ENCODE results near the gene GNPTG. TPM values are rescaled to one million over a fixed set of nuclear protein-coding genes. Genes with fewer than 3 reads are reported as not detected.
A peak's percentile ranks its signal among the peaks of the same experiment; 100 is the strongest.
"Not testable (repeated sequence)": the region's sequence is repeated elsewhere in the genome, so short reads cannot be mapped to it uniquely, and the experiment has no call there.

Gene GNPTG
- total RNA-seq, 1 donor from 2014 or later = 30.0 TPM

DNA sequence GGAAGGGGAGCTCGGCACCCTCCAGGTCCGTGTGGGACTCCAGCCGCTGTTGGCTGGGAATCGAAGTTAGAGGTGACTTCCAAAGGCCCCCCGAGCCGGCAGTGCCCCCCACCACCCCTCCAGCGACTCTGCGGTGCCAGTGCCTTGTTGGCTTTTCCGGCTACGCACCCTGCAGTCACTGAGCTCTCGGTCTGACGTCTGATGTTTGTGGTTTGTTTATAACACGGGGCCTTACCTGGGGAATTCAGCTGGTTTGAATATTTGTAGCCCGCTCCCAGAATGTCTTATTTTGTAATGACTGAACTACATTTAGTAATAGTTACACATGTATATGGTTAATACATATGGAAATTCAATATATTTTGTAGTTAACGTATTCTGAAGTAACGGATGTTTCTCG lies 25.3 kb upstream of the GNPTG start:
- DNase-seq (ENCODE audit: low read depth) (no peak), FAIRE-seq (no peak)
- Histone ChIP-seq H3K27me3 (ENCODE audit: control insufficient read depth, insufficient read depth, low read length) (no peaks in the 10 kb centered on the region), H3K4me3 (ENCODE audit: low read depth, low read length) (no peak overlapping the region), H3K36me3 (ENCODE audit: control insufficient read depth, insufficient read depth, low read length) (peaks cover 10% of the 10 kb centered on the region)
- TF ChIP-seq, protein P1, sequence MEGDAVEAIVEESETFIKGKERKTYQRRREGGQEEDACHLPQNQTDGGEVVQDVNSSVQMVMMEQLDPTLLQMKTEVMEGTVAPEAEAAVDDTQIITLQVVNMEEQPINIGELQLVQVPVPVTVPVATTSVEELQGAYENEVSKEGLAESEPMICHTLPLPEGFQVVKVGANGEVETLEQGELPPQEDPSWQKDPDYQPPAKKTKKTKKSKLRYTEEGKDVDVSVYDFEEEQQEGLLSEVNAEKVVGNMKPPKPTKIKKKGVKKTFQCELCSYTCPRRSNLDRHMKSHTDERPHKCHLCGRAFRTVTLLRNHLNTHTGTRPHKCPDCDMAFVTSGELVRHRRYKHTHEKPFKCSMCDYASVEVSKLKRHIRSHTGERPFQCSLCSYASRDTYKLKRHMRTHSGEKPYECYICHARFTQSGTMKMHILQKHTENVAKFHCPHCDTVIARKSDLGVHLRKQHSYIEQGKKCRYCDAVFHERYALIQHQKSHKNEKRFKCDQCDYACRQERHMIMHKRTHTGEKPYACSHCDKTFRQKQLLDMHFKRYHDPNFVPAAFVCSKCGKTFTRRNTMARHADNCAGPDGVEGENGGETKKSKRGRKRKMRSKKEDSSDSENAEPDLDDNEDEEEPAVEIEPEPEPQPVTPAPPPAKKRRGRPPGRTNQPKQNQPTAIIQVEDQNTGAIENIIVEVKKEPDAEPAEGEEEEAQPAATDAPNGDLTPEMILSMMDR (IDR thresholded peaks at IDR 0.05; ENCODE audit: insufficient read depth, low read length, severe bottlenecking) = no peak

DNA sequence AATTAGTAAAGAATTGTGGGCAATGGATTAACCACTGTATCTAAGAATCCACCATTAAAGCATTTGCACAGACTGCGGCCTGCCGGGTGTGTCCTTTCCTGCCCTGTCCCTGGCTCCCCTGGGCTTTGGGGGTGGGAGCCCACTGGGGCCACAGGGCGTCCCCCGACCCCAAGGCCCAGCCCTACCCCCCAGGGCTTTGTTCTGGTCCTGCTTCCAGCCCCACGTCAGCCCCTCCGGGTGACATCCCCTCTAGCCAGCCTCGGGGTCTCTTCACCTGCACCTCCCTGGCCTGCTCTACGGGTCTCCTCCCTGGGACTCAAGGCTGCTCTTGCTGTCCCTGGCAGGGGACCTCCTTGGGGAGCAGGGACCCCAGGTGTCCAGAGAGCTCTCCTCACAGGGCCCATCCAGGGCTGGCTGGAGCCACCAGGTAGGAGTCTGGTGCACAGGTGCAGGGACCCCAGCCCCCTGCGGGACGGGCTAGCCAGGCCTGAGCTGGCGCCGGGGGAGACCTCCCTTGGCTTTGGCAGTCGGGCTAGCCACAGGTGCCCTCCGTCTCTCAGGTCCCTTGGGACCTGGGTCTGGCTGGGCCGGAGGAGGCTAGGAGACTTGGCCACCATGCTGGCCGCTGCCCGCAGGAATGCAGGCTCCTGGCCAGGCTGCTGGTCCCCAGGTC lies 24.6 kb upstream of the GNPTG start:
- peaks cover 6% of the 10 kb centered on the region for H3K36me3 ChIP-seq (ENCODE audit: control insufficient read depth, insufficient read depth, low read length)
- FAIRE-seq (no peak), DNase-seq (ENCODE audit: low read depth) (no peak)
- TF ChIP-seq, protein P1 (IDR thresholded peaks at IDR 0.05; ENCODE audit: insufficient read depth, low read length, severe bottlenecking) = no peak
- H3K4me3 ChIP-seq (ENCODE audit: low read depth, low read length) = no peak overlapping the region
- H3K27me3 ChIP-seq (ENCODE audit: control insufficient read depth, insufficient read depth, low read length) = peaks cover 2% of the 10 kb centered on the region

DNA sequence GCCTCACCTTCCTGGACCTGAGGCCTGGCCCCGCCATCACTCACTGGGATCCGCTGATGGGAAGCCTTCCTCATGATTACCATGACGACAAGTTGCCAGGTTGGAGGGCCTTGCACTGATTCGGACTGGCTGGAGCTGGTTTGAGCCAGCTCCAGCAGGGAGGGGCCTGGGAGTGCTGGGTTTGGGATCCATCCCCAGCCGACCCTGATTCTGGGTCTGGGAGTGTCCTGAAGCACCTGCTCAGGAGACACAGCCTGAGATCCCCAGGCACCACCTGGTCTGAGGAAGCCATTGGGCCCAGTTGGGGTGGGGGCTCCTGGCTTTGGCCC lies 24.1 kb upstream of the GNPTG start:
- no peak for DNase-seq (ENCODE audit: low read depth)
- TF ChIP-seq, protein P1 (IDR thresholded peaks at IDR 0.05; ENCODE audit: insufficient read depth, low read length, severe bottlenecking) = no peak
- peaks cover 5% of the 10 kb centered on the region for H3K36me3 ChIP-seq (ENCODE audit: control insufficient read depth, insufficient read depth, low read length)
- H3K27me3 ChIP-seq (ENCODE audit: control insufficient read depth, insufficient read depth, low read length) = peaks cover 6% of the 10 kb centered on the region
- FAIRE-seq = no peak
- H3K4me3 ChIP-seq (ENCODE audit: low read depth, low read length) = no peak overlapping the region

DNA sequence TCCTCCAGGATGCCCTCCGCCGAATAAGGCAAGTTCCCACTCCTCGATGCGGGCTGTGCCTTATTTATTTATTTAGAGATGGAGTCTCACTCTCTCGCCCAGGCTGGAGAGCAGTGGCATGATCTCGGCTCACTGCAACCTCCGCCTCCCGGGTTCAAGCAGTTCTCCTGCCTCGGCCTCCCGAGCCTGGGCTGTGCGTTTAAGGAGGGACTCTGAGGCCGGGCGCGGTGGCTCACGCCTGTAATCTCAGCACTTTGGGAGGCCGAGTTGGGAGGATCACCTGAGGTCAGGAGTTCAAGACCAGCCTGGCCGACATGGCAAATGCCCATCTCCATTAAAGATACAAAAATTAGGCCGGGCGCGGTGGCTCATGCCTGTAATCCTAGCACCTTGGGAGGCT lies 23.6 kb upstream of the GNPTG start:
- H3K4me3 ChIP-seq (ENCODE audit: low read depth, low read length); DNase-seq (ENCODE audit: low read depth); FAIRE-seq; H3K36me3 ChIP-seq (ENCODE audit: control insufficient read depth, insufficient read depth, low read length): not testable (repeated sequence)
- H3K27me3 ChIP-seq (ENCODE audit: control insufficient read depth, insufficient read depth, low read length) = peaks cover 12% of the 10 kb centered on the region

DNA sequence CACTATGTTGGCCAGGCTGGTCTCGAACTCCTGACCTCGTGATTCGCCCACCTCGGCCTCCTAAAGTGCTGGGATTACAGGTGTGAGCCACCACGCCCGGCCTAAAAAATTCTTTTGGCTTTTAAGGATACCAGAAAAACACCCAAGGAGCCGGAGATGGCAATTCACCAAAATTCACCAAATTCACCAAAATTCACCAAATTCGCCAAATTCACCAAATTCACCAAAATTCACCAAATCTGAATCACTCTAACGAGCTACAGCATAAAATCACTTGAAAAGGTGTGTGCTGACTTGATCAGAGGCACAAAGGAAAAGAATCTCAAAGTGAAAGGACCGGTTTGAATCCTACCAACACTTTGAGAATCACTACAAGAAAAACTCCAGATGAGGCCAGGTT lies 22.8 kb upstream of the GNPTG start:
- DNase-seq (ENCODE audit: low read depth); FAIRE-seq; H3K36me3 ChIP-seq (ENCODE audit: control insufficient read depth, insufficient read depth, low read length); H3K4me3 ChIP-seq (ENCODE audit: low read depth, low read length): not testable (repeated sequence)
- peaks cover 15% of the 10 kb centered on the region for H3K27me3 ChIP-seq (ENCODE audit: control insufficient read depth, insufficient read depth, low read length)

DNA sequence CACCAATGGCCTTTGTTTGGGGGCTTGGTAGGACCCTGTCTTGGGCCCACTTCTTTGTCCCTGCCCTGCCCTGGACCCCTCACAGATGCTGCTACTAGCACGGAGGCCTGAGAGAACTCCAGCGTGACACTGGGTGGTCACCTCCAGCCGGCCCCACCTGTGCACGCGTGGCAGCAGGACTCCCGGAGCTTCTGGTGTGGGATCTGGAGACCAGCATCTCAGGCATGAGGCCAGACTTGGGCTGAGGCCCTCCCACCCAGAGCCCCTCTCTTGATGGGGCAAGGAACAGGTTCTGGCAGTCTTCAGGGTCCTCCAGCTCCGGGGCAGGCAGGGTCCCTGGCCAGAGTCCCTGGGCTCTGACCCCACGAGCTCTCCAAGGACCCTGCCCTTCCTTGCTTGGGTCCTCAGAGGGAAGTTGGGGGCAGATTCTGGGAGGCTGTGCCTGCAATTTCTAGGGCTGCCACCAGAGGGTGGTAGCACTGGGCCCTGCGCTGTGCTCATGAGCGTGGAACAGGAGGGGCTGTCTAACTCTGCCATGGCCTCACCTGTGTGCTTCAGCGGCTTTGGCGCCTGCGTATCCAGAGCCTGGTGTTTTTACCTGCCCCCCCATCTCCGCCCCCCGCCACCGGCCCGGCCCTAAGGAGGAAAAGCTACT lies 21.3 kb upstream of the GNPTG start:
- TF ChIP-seq, protein P1 (IDR thresholded peaks at IDR 0.05; ENCODE audit: insufficient read depth, low read length, severe bottlenecking) = peak; percentile 40
- Histone ChIP-seq H3K27me3 (ENCODE audit: control insufficient read depth, insufficient read depth, low read length) (peaks cover 28% of the 10 kb centered on the region), H3K4me3 (ENCODE audit: low read depth, low read length) (no peak overlapping the region), H3K36me3 (ENCODE audit: control insufficient read depth, insufficient read depth, low read length) (no peaks in the 10 kb centered on the region)
- DNase-seq (ENCODE audit: low read depth) (no peak), FAIRE-seq (no peak)

All from bronchial epithelial cell (primary cell).